ENCODE measurements around the gene F7. TPM values are rescaled to one million over a fixed set of nuclear protein-coding genes. Genes with fewer than 3 reads are reported as not detected.

The F7 gene
- total RNA-seq, 1 donor from 2014 or later, result under 0.01 TPM

GRCh38 chr13:113145496-113145895 is 39.9 kb downstream of the F7 start:
- no peaks in the 10 kb centered on the region for H3K4me1 ChIP-seq (ENCODE audit: control insufficient read depth in 3 of 3, insufficient read depth in 3 of 3, low read length in 3 of 3)
- H3K36me3 ChIP-seq (ENCODE audit: control insufficient read depth in 3 of 3, insufficient read depth in 3 of 3, low read length in 3 of 3), result no peaks in the 10 kb centered on the region
- H3K9ac ChIP-seq (ENCODE audit: low read depth in 1 of 3, low read length in 3 of 3), result no peak overlapping the region
- H3K4me3 ChIP-seq (ENCODE audit: low read length in 3 of 3), result no peak overlapping the region
- H3K27ac ChIP-seq (ENCODE audit: low read depth, low read length), result no peak overlapping the region
- H3K27me3 ChIP-seq (ENCODE audit: control insufficient read depth in 3 of 3, insufficient read depth in 3 of 3, low read length in 3 of 3), result peaks cover 0 to 3% (median 0%) of the 10 kb centered on the region in 3 donors
- no peaks in the 10 kb centered on the region for H3K9me3 ChIP-seq (ENCODE audit: control insufficient read depth in 3 of 3, low read length in 3 of 3)

GRCh38 chr13:113145911-113146598 is 40.5 kb downstream of the F7 start:
- Histone ChIP-seq H3K9me3 (ENCODE audit: control insufficient read depth in 3 of 3, low read length in 3 of 3) (no peaks in the 10 kb centered on the region), H3K4me1 (ENCODE audit: control insufficient read depth in 3 of 3, insufficient read depth in 3 of 3, low read length in 3 of 3) (no peaks in the 10 kb centered on the region), H3K27ac (ENCODE audit: low read depth, low read length) (no peak overlapping the region), H3K4me3 (ENCODE audit: low read length in 3 of 3) (no peak overlapping the region), H3K9ac (ENCODE audit: low read depth in 1 of 3, low read length in 3 of 3) (no peak overlapping the region), H3K27me3 (ENCODE audit: control insufficient read depth in 3 of 3, insufficient read depth in 3 of 3, low read length in 3 of 3) (peaks cover 0 to 3% (median 0%) of the 10 kb centered on the region in 3 donors), H3K36me3 (ENCODE audit: control insufficient read depth in 3 of 3, insufficient read depth in 3 of 3, low read length in 3 of 3) (no peaks in the 10 kb centered on the region)

- no peaks in the 10 kb centered on the region for H3K4me1 ChIP-seq (ENCODE audit: control insufficient read depth in 3 of 3, insufficient read depth in 3 of 3, low read length in 3 of 3)
- H3K9me3 ChIP-seq (ENCODE audit: control insufficient read depth in 3 of 3, low read length in 3 of 3), result no peaks in the 10 kb centered on the region
- H3K4me3 ChIP-seq (ENCODE audit: low read length in 3 of 3), result no peak overlapping the region
- no peaks in the 10 kb centered on the region for H3K36me3 ChIP-seq (ENCODE audit: control insufficient read depth in 3 of 3, insufficient read depth in 3 of 3, low read length in 3 of 3)
- H3K27ac ChIP-seq (ENCODE audit: low read depth, low read length), result no peak overlapping the region
- H3K9ac ChIP-seq (ENCODE audit: low read depth in 1 of 3, low read length in 3 of 3), result no peak overlapping the region
- peaks cover 0 to 3% (median 0%) of the 10 kb centered on the region in 3 donors for H3K27me3 ChIP-seq (ENCODE audit: control insufficient read depth in 3 of 3, insufficient read depth in 3 of 3, low read length in 3 of 3)
Observed at GRCh38 chr13:113146750-113147149, 41.2 kb downstream of the F7 start.

- Histone ChIP-seq H3K9me3 (ENCODE audit: control insufficient read depth in 3 of 3, low read length in 3 of 3) (no peaks in the 10 kb centered on the region), H3K27me3 (ENCODE audit: control insufficient read depth in 3 of 3, insufficient read depth in 3 of 3, low read length in 3 of 3) (peaks cover 0 to 3% (median 0%) of the 10 kb centered on the region in 3 donors), H3K27ac (ENCODE audit: low read depth, low read length) (no peak overlapping the region), H3K4me3 (ENCODE audit: low read length in 3 of 3) (no peak overlapping the region), H3K4me1 (ENCODE audit: control insufficient read depth in 3 of 3, insufficient read depth in 3 of 3, low read length in 3 of 3) (peaks cover 3 to 4% (median 3%) of the 10 kb centered on the region in 3 donors), H3K9ac (ENCODE audit: low read depth in 1 of 3, low read length in 3 of 3) (no peak overlapping the region), H3K36me3 (ENCODE audit: control insufficient read depth in 3 of 3, insufficient read depth in 3 of 3, low read length in 3 of 3) (no peaks in the 10 kb centered on the region)
Observed at GRCh38 chr13:113147206-113147605, 41.6 kb downstream of the F7 start.

- no peak overlapping the region for H3K4me3 ChIP-seq (ENCODE audit: low read length in 3 of 3)
- H3K36me3 ChIP-seq (ENCODE audit: control insufficient read depth in 3 of 3, insufficient read depth in 3 of 3, low read length in 3 of 3), result no peaks in the 10 kb centered on the region
- no peaks in the 10 kb centered on the region for H3K9me3 ChIP-seq (ENCODE audit: control insufficient read depth in 3 of 3, low read length in 3 of 3)
- peaks cover 11 to 16% (median 13%) of the 10 kb centered on the region in 3 donors for H3K4me1 ChIP-seq (ENCODE audit: control insufficient read depth in 3 of 3, insufficient read depth in 3 of 3, low read length in 3 of 3)
- H3K27ac ChIP-seq (ENCODE audit: low read depth, low read length), result no peak overlapping the region
- H3K27me3 ChIP-seq (ENCODE audit: control insufficient read depth in 3 of 3, insufficient read depth in 3 of 3, low read length in 3 of 3), result peaks cover 0 to 3% (median 0%) of the 10 kb centered on the region in 3 donors
- H3K9ac ChIP-seq (ENCODE audit: low read depth in 1 of 3, low read length in 3 of 3), result no peak overlapping the region
Observed at GRCh38 chr13:113148407-113148806, 42.8 kb downstream of the F7 start.

- Histone ChIP-seq H3K9me3 (ENCODE audit: control insufficient read depth in 3 of 3, low read length in 3 of 3) (no peaks in the 10 kb centered on the region), H3K4me3 (ENCODE audit: low read length in 3 of 3) (no peak overlapping the region), H3K27me3 (ENCODE audit: control insufficient read depth in 3 of 3, insufficient read depth in 3 of 3, low read length in 3 of 3) (peaks cover 0 to 3% (median 0%) of the 10 kb centered on the region in 3 donors), H3K4me1 (ENCODE audit: control insufficient read depth in 3 of 3, insufficient read depth in 3 of 3, low read length in 3 of 3) (peaks cover 14 to 19% (median 15%) of the 10 kb centered on the region in 3 donors), H3K9ac (ENCODE audit: low read depth in 1 of 3, low read length in 3 of 3) (no peak overlapping the region), H3K36me3 (ENCODE audit: control insufficient read depth in 3 of 3, insufficient read depth in 3 of 3, low read length in 3 of 3) (no peaks in the 10 kb centered on the region), H3K27ac (ENCODE audit: low read depth, low read length) (no peak overlapping the region)
Observed at GRCh38 chr13:113148940-113149503, 43.4 kb downstream of the F7 start.

GRCh38 chr13:113149711-113150549 is 44.3 kb downstream of the F7 start:
- Histone ChIP-seq H3K9ac (ENCODE audit: low read depth in 1 of 3, low read length in 3 of 3) (no peak overlapping the region), H3K36me3 (ENCODE audit: control insufficient read depth in 3 of 3, insufficient read depth in 3 of 3, low read length in 3 of 3) (no peaks in the 10 kb centered on the region), H3K4me3 (ENCODE audit: low read length in 3 of 3) (no peak overlapping the region), H3K27ac (ENCODE audit: low read depth, low read length) (no peak overlapping the region), H3K27me3 (ENCODE audit: control insufficient read depth in 3 of 3, insufficient read depth in 3 of 3, low read length in 3 of 3) (peaks cover 0 to 3% (median 0%) of the 10 kb centered on the region in 3 donors), H3K4me1 (ENCODE audit: control insufficient read depth in 3 of 3, insufficient read depth in 3 of 3, low read length in 3 of 3) (peaks cover 18 to 25% (median 19%) of the 10 kb centered on the region in 3 donors), H3K9me3 (ENCODE audit: control insufficient read depth in 3 of 3, low read length in 3 of 3) (no peaks in the 10 kb centered on the region)

GRCh38 chr13:113150550-113151365 is 45.2 kb downstream of the F7 start:
- Histone ChIP-seq H3K27me3 (ENCODE audit: control insufficient read depth in 3 of 3, insufficient read depth in 3 of 3, low read length in 3 of 3) (peaks cover 0 to 3% (median 0%) of the 10 kb centered on the region in 3 donors), H3K27ac (ENCODE audit: low read depth, low read length) (no peak overlapping the region), H3K9me3 (ENCODE audit: control insufficient read depth in 3 of 3, low read length in 3 of 3) (no peaks in the 10 kb centered on the region)

More at GRCh38 chr13:113150550-113151365, 45.2 kb downstream of the F7 start:
- Histone ChIP-seq H3K9ac (ENCODE audit: low read depth in 1 of 3, low read length in 3 of 3) (no peak overlapping the region), H3K36me3 (ENCODE audit: control insufficient read depth in 3 of 3, insufficient read depth in 3 of 3, low read length in 3 of 3) (no peaks in the 10 kb centered on the region), H3K4me1 (ENCODE audit: control insufficient read depth in 3 of 3, insufficient read depth in 3 of 3, low read length in 3 of 3) (peaks cover 18 to 25% (median 19%) of the 10 kb centered on the region in 3 donors), H3K4me3 (ENCODE audit: low read length in 3 of 3) (no peak overlapping the region)

Data from skeletal muscle tissue (tissue), 4 donors.